B cell (primary cell): ENCODE data around the gene BCL2. TPM values are rescaled to one million over a fixed set of nuclear protein-coding genes. Genes with fewer than 3 reads are reported as not detected.

Experiments used
- ATAC-seq: fragments of 200-7000 bp; cut with Tn5 transposase; one replicate; pipeline ENCODE4 v1.10.0; 2021; ENCODE audit warnings: low read depth, mild to moderate bottlenecking, moderate number of reproducible peaks, moderate library complexity
- CTCF ChIA-PET: fragments of 350-600 bp; sonication (Branson Sonifier 250); formaldehyde crosslinking; loops from one replicate; lab custom pipeline; 2021; ENCODE audit warnings: antibody characterized with exemption, inconsistent platforms; lab: Charles Lee
- POLR2A ChIA-PET: fragments of 350-600 bp; sonication (Branson Sonifier 250); formaldehyde crosslinking; loops from one replicate; lab custom pipeline; 2021; ENCODE audit warnings: antibody characterized with exemption; lab: Charles Lee
- DNase-seq: peaks from one replicate; pipeline ENCODE4 v3.0.0; 2013
- H2AFZ ChIP-seq: 2 replicates; pipeline ENCODE4 v1.6.1; 2012; ENCODE audit warnings: mild to moderate bottlenecking, low read depth, low read length; ENCODE audit not compliant: insufficient read depth, poor library complexity, severe bottlenecking
- H3K27ac ChIP-seq, 2 donors: 1 replicate in 1 of 2; 2 replicates in 1 of 2; pipeline ENCODE4 v1.5.1; 2012 to 2013; ENCODE audit warnings: low read length in 2 of 2, mild to moderate bottlenecking in 2 of 2, moderate library complexity in 1 of 2
- H3K27me3 ChIP-seq, 4 experiments: fragments of 200-600 bp in 1 of 4; sonication (generic) in 1 of 4; replicated peaks in 1 of 4; 1 replicate in 2 of 4; 2 replicates in 2 of 4; pipeline versions ENCODE4 v1.6.1 to v1.7.0; 2013 to 2016; ENCODE audit warnings: low read length in 3 of 4, mild to moderate bottlenecking in 2 of 4, mixed read lengths in 1 of 4, moderate library complexity in 1 of 4; ENCODE audit not compliant: insufficient read depth in 4 of 4, control insufficient read depth in 3 of 4; ENCODE audit errors: control extremely low read depth in 1 of 4
- H3K36me3 ChIP-seq, 2 experiments: replicated peaks in 1 of 2; 1 replicate in 1 of 2; 2 replicates in 1 of 2; pipeline versions ENCODE4 v1.6.1 to v1.7.1; 2013; ENCODE audit warnings: low read length in 1 of 2; ENCODE audit not compliant: insufficient read depth in 2 of 2, control insufficient read depth in 1 of 2; ENCODE audit errors: control extremely low read depth in 1 of 2, extremely low read depth in 1 of 2
- H3K4me1 ChIP-seq, 2 donors: fragments of 200-600 bp in 1 of 2; sonication (generic) in 1 of 2; 1 replicate in 1 of 2; 2 replicates in 1 of 2; pipeline versions ENCODE4 v1.5.1 to v1.6.1; 2013 to 2017; ENCODE audit warnings: low read length in 2 of 2; ENCODE audit not compliant: control insufficient read depth in 2 of 2, insufficient read depth in 2 of 2
- H3K4me2 ChIP-seq: replicated peaks from 2 replicates; pipeline ENCODE3; 2012; ENCODE audit warnings: mild to moderate bottlenecking, low read depth, low read length; ENCODE audit not compliant: poor library complexity, severe bottlenecking
- H3K4me3 ChIP-seq, 5 experiments: fragments of 200-600 bp in 1 of 5; sonication (generic) in 1 of 5; 1 replicate in 3 of 5; 2 replicates in 2 of 5; pipeline versions ENCODE4 v1.5.1 to v1.7.0; 2011 to 2016; ENCODE audit warnings: low read length in 4 of 5, mild to moderate bottlenecking in 4 of 5, low read depth in 2 of 5, control low read depth in 1 of 5, moderate library complexity in 1 of 5; ENCODE audit not compliant: insufficient read depth in 1 of 5; ENCODE audit errors: control extremely low read depth in 1 of 5, extremely low read depth in 1 of 5
- H3K79me2 ChIP-seq: fragments of 200-600 bp; sonication (generic); one replicate; pipeline ENCODE4 v1.6.0; 2016; ENCODE audit warnings: low read length; ENCODE audit not compliant: control insufficient read depth, insufficient read depth
- H3K9ac ChIP-seq: fragments of 200-600 bp; sonication (generic); 2 replicates; pipeline ENCODE4 v1.6.1; 2017; ENCODE audit warnings: mild to moderate bottlenecking, low read length, moderate library complexity
- H3K9me3 ChIP-seq, 3 donors: one replicate each; pipeline versions ENCODE4 v1.6.1 to v1.7.1; 2013; ENCODE audit warnings: low read length in 2 of 3; ENCODE audit not compliant: control insufficient read depth in 2 of 3, insufficient read depth in 1 of 3; ENCODE audit errors: control extremely low read depth in 1 of 3
- H4K20me1 ChIP-seq: 2 replicates; pipeline ENCODE4 v1.6.0; 2012; ENCODE audit warnings: mild to moderate bottlenecking, low read length; ENCODE audit not compliant: insufficient read depth, control insufficient read depth, poor library complexity, severe bottlenecking
- H3K27ac Mint-ChIP-seq: one replicate; pipeline ENCODE4 v1.8.0; 2021; ENCODE audit warnings: mixed read lengths
- H3K27me3 Mint-ChIP-seq: one replicate; pipeline ENCODE4 v1.8.0; 2021; ENCODE audit warnings: mixed read lengths
- H3K4me1 Mint-ChIP-seq: one replicate; pipeline ENCODE4 v1.8.0; 2021; ENCODE audit warnings: mixed read lengths
- H3K4me3 Mint-ChIP-seq: one replicate; pipeline ENCODE4 v1.8.0; 2021; ENCODE audit warnings: mixed read lengths
- H3K9me3 Mint-ChIP-seq: one replicate; pipeline ENCODE4 v1.8.0; 2022; ENCODE audit warnings: mixed read lengths; ENCODE audit not compliant: insufficient read depth
- CTCF ChIP-seq: fragments of 200-600 bp; IDR thresholded peaks from one replicate; pipeline ENCODE4 v1.8.0; 2022; ENCODE audit warnings: antibody characterized with exemption, mild to moderate bottlenecking
- EZH2 ChIP-seq: IDR thresholded peaks from 2 replicates; pipeline ENCODE4 v1.6.1; 2012; ENCODE audit warnings: borderline replicate concordance, low read depth, mild to moderate bottlenecking, moderate library complexity, low read length; ENCODE audit not compliant: insufficient read depth, poor library complexity, severe bottlenecking
- WGBS: methylation state at CpG from one replicate; pipeline ENCODE4 v1.1.5; 2013; ENCODE audit warnings: missing lambda C conversion rate; ENCODE audit not compliant: insufficient coverage; 5-methylcytosine and 5-hydroxymethylcytosine counted together
- intact Hi-C: fragments of 100-400 bp; cut with micrococcal nuclease; formaldehyde crosslinking; loops from one replicate; pipeline ENCODE4 v1.10.0; 2022
- polyA plus RNA-seq: library from polyadenylated mRNA; depleted of rRNA; stranded (reverse); fragments of >200 nt; gene quantifications from 2 replicates; pipeline ENCODE4 v1.2.3, GENCODE V29; 2012
- total RNA-seq, 2 donors: library from RNA; stranded (reverse); fragments of 120-200 nt in 1 of 2; gene quantifications; 1 replicate in 1 of 2; 2 replicates in 1 of 2; pipeline versions ENCODE4 v1.2.3 to v1.2.4, GENCODE V29; 2013 to 2022

The BCL2 gene
- total and polyA plus RNA-seq, 2 donors (not counting 1 experiment from before 2014, with no cell fraction given) = 27.6 to 144 TPM

GRCh38 chr18:63168287-63168686, 151.3 kb downstream of the BCL2 start:
- Histone ChIP-seq H3K4me3 (no peak overlapping the region), H3K27ac (no peak overlapping the region), H3K9me3 (no peaks in the 10 kb centered on the region), H3K36me3 (peaks cover 0 to 5% of the 10 kb centered on the region in 2 experiments), H3K4me2 (no peak overlapping the region), H2AFZ (no peak overlapping the region), H3K27me3 (no peaks in the 10 kb centered on the region), H4K20me1 (no peaks in the 10 kb centered on the region), H3K9ac (no peak overlapping the region), H3K79me2 (peaks cover 75% of the 10 kb centered on the region), H3K4me1 (peaks cover 12 to 14% of the 10 kb centered on the region in 2 donors)
- Mint-ChIP-seq H3K4me3 (no peak overlapping the region), H3K9me3 (no peaks in the 10 kb centered on the region), H3K27ac (no peak overlapping the region), H3K4me1 (peaks cover 47% of the 10 kb centered on the region), H3K27me3 (no peaks in the 10 kb centered on the region)
- DNase-seq = no peak
- ChIA-PET POLR2A (no interaction called here), CTCF (interaction anchor here (1.0 kb wide), 1 partner anchor 37 kb away, joined by 3 read pairs; no protein-coding TSS in a partner anchor)
- WGBS = 92% methylated on average over 5 of the region's 5 CpGs
- intact Hi-C loops = no loop called here
- no peak for TF ChIP-seq EZH2
- no peak for TF ChIP-seq CTCF
- no peak for ATAC-seq

- Histone ChIP-seq H3K9ac (no peak overlapping the region), H3K27ac (peak overlapping the region in 1 of 2 donors; percentile 7), H3K4me2 (no peak overlapping the region), H3K36me3 (no peaks in the 10 kb centered on the region), H3K27me3 (no peaks in the 10 kb centered on the region), H2AFZ (no peak overlapping the region), H3K79me2 (peaks cover 72% of the 10 kb centered on the region), H3K4me3 (no peak overlapping the region), H3K4me1 (peaks cover 33 to 35% of the 10 kb centered on the region in 2 donors), H3K9me3 (no peaks in the 10 kb centered on the region), H4K20me1 (no peaks in the 10 kb centered on the region)
- DNase-seq (no peak), ATAC-seq (no peak)
- CTCF ChIA-PET = interaction anchor here (1.5 to 2.1 kb wide), 2 partner anchors 9 to 152 kb away, joined by 6 to 8 read pairs; no protein-coding TSS in a partner anchor
- POLR2A ChIA-PET = no interaction called here
- intact Hi-C loops = no loop called here
- Mint-ChIP-seq H3K27ac (peak overlapping the region; percentile 18), H3K9me3 (no peaks in the 10 kb centered on the region), H3K4me3 (no peak overlapping the region), H3K27me3 (no peaks in the 10 kb centered on the region), H3K4me1 (peaks cover 59% of the 10 kb centered on the region)
- TF ChIP-seq CTCF (no peak), EZH2 (no peak)
- WGBS = over 99% methylated on average over 10 of the region's 12 CpGs
Measured at GRCh38 chr18:63166142-63166541, 153.4 kb downstream of the BCL2 start.
